HepG2 (cell line): ENCODE results near the gene SMAD6. TPM values are rescaled to one million over a fixed set of nuclear protein-coding genes. Genes with fewer than 3 reads are reported as not detected.

Experiments used
- ATAC-seq: fragments of 200-7000 bp; cut with Tn5 transposase; 3 replicates; pipeline ENCODE4 v1.9.1; 2020; ENCODE audit warnings: mild to moderate bottlenecking, moderate library complexity
- BruUV-seq: library from RNA; stranded (reverse); fragments of 400-500 nt; replicated peaks from 2 replicates; lab custom pipeline; 2021; lab: Mats Ljungman, UMichigan
- CTCF ChIA-PET: fragments of 300-600 bp; formaldehyde crosslinking; extraction: SDS; loops from one replicate; lab custom pipeline; 2021; ENCODE audit warnings: low total read pairs, inconsistent platforms, low intra/inter-chr PET ratio; lab: Yijun Ruan, JAX
- POLR2A ChIA-PET: fragments of 350-600 bp; sonication (Branson Sonifier 250); formaldehyde crosslinking; loops from one replicate; lab custom pipeline; 2020; ENCODE audit warnings: antibody characterized with exemption, inconsistent platforms; lab: Yijun Ruan, JAX
- DNase-seq: peaks from one replicate; pipeline ENCODE4 v3.0.0-alpha.2; 2015; ENCODE audit warnings: low spot score
- FAIRE-seq: peaks from 3 replicates; lab custom pipeline; 2011; peaks lifted over from hg19 to GRCh38; lab: Jason Lieb, UNC
- H2AFZ ChIP-seq: one replicate; pipeline ENCODE4 v1.6.1; 2011; ENCODE audit warnings: low read length, inconsistent platforms
- H3K27ac ChIP-seq: fragments of 300-600 bp; 3 replicates; pipeline ENCODE4 v1.8.0; 2011; ENCODE audit warnings: mixed run types, mild to moderate bottlenecking, mixed read lengths, low read length, inconsistent platforms; ENCODE audit not compliant: insufficient read depth; ENCODE audit errors: extremely low read length
- H3K27me3 ChIP-seq, 2 experiments: fragments of 200-600 bp in 1 of 2; 2 replicates in 1 of 2; 3 replicates in 1 of 2; pipeline versions ENCODE4 v1.6.0 to v1.8.0; 2011; ENCODE audit warnings: low read length in 2 of 2, mild to moderate bottlenecking in 2 of 2, moderate library complexity in 2 of 2, inconsistent platforms in 1 of 2; ENCODE audit not compliant: insufficient read depth in 2 of 2, control insufficient read depth in 1 of 2
- H3K36me3 ChIP-seq, 2 experiments: fragments of 200-600 bp in 1 of 2; replicated peaks in 1 of 2; 2 replicates in 1 of 2; 3 replicates in 1 of 2; pipeline versions ENCODE4 v1.5.1 to v1.8.0; 2011; ENCODE audit warnings: low read length in 2 of 2, inconsistent platforms in 1 of 2; ENCODE audit not compliant: insufficient read depth in 2 of 2, control insufficient read depth in 1 of 2
- H3K4me1 ChIP-seq: 2 replicates; pipeline ENCODE4 v1.5.1; 2012; ENCODE audit warnings: low read length, inconsistent platforms; ENCODE audit not compliant: insufficient read depth
- H3K4me2 ChIP-seq: 2 replicates; pipeline ENCODE4 v1.6.0; 2011; ENCODE audit warnings: low read depth, low read length, inconsistent platforms
- H3K4me3 ChIP-seq, 3 experiments: fragments of 200-600 bp in 1 of 3; sonication (generic), shearing (Covaris generic) in 1 of 3; replicated peaks in 1 of 3; 2 replicates each; pipeline ENCODE4 v1.5.1; 2011 to 2016; ENCODE audit warnings: low read length in 3 of 3, inconsistent platforms in 2 of 3, low read depth in 2 of 3, mild to moderate bottlenecking in 2 of 3, control low read depth in 1 of 3, mixed read lengths in 1 of 3; ENCODE audit not compliant: insufficient read depth in 1 of 3
- H3K79me2 ChIP-seq: one replicate; pipeline ENCODE4 v1.6.1; 2011; ENCODE audit warnings: low read length, inconsistent platforms; ENCODE audit not compliant: insufficient read depth
- H3K9ac ChIP-seq: 2 replicates; pipeline ENCODE4 v1.6.0; 2011; ENCODE audit warnings: mild to moderate bottlenecking, low read depth, low read length, inconsistent platforms; ENCODE audit not compliant: insufficient read depth
- H3K9me3 ChIP-seq: 2 replicates; pipeline ENCODE4 v1.5.1; 2012; ENCODE audit warnings: mild to moderate bottlenecking, low read length
- H4K20me1 ChIP-seq: 2 replicates; pipeline ENCODE4 v1.6.0; 2011; ENCODE audit warnings: inconsistent platforms, mild to moderate bottlenecking, low read length, moderate library complexity; ENCODE audit not compliant: insufficient read depth
- GZF1 ChIP-seq: sonication (generic); formaldehyde crosslinking; IDR thresholded peaks from 2 replicates; pipeline ENCODE4 v1.5.1; 2020; ENCODE audit warnings: mild to moderate bottlenecking, missing genetic modification reagents
- MNT ChIP-seq: fragments of 450-650 bp; IDR thresholded peaks from 2 replicates; pipeline ENCODE4 v1.6.1; 2016
- MXD3 ChIP-seq: IDR thresholded peaks from 2 replicates; pipeline ENCODE4 v1.6.1; 2016; ENCODE audit warnings: mild to moderate bottlenecking, missing biosample characterization, missing genetic modification reagents
- MYC ChIP-seq: sonication (generic); formaldehyde crosslinking; IDR thresholded peaks from 2 replicates; pipeline ENCODE4 v1.9.0; 2021; ENCODE audit warnings: missing genetic modification reagents, borderline replicate concordance
- NR2F2 ChIP-seq: IDR thresholded peaks from 2 replicates; pipeline ENCODE4 v1.6.1; 2012; ENCODE audit warnings: low read depth, inconsistent platforms, borderline replicate concordance
- ZBTB34 ChIP-seq: sonication (generic); formaldehyde crosslinking; IDR thresholded peaks from 2 replicates; pipeline ENCODE4 v1.8.0; 2022; ENCODE audit warnings: mild to moderate bottlenecking, missing genetic modification reagents
- ZBTB38 ChIP-seq: sonication (generic); formaldehyde crosslinking; IDR thresholded peaks from 2 replicates; pipeline ENCODE4 v1.5.1; 2020; ENCODE audit warnings: mild to moderate bottlenecking, missing genetic modification reagents
- ZC3H13 ChIP-seq: sonication (generic); formaldehyde crosslinking; IDR thresholded peaks from 2 replicates; pipeline ENCODE4 v1.8.1; 2023; ENCODE audit warnings: mild to moderate bottlenecking, missing genetic modification reagents, moderate library complexity
- ZNF205 ChIP-seq: IDR thresholded peaks from 2 replicates; pipeline ENCODE4 v1.6.1; 2018; ENCODE audit warnings: missing biosample characterization, missing genetic modification reagents
- ZNF430 ChIP-seq: sonication (generic); formaldehyde crosslinking; IDR thresholded peaks from 2 replicates; pipeline ENCODE4 v1.9.0; 2021; ENCODE audit warnings: mild to moderate bottlenecking, missing genetic modification reagents
- ZNF703 ChIP-seq: sonication (generic); formaldehyde crosslinking; IDR thresholded peaks from 2 replicates; pipeline ENCODE4 v1.5.1; 2020; ENCODE audit warnings: missing genetic modification reagents, mild to moderate bottlenecking, moderate library complexity, borderline replicate concordance
- ZNF768 ChIP-seq: sonication (generic); formaldehyde crosslinking; IDR thresholded peaks from 2 replicates; pipeline ENCODE4 v1.4.0; 2020; ENCODE audit warnings: missing genetic modification reagents
- ZNF790 ChIP-seq: sonication (generic); formaldehyde crosslinking; IDR thresholded peaks from 2 replicates; pipeline ENCODE4 v1.8.0; 2022; ENCODE audit warnings: missing genetic modification reagents, mild to moderate bottlenecking, borderline replicate concordance
- WGBS: methylation state at CpG from one replicate; pipeline ENCODE4 v1.1.6; 2017; ENCODE audit warnings: low lambda C conversion rate; 5-methylcytosine and 5-hydroxymethylcytosine counted together
- in situ Hi-C: cut with HindIII; loops from 2 replicates; pipeline ENCODE4 v1.10.0; 2017; ENCODE audit warnings: low pct_unique_long_range_greater_than_20kb; ENCODE audit not compliant: extremely low pct_ligation_motif_present
- intact Hi-C: fragments of 100-400 bp; cut with micrococcal nuclease; formaldehyde crosslinking; loops from one replicate; pipeline ENCODE4 v1.10.0; 2022; ENCODE audit not compliant: unreplicated experiment
- polyA plus RNA-seq, 8 experiments: library from polyadenylated mRNA; depleted of rRNA in 3 of 8; stranded (reverse) in 7 of 8; unstranded in 1 of 8; fragments of >200 nt; fragmentation: Illumina TruSeq in 4 of 8; extraction: Trizol in 4 of 8; gene quantifications; 2 replicates each; pipeline versions ENCODE4 v1.2.1 to v1.2.3, GENCODE V29; 2011 to 2016; ENCODE audit warnings: low read depth in 4 of 8, missing spikeins in 1 of 8, mixed read lengths in 1 of 8; ENCODE audit not compliant: insufficient read depth in 1 of 8
- total RNA-seq, 5 experiments: library from RNA; depleted of rRNA; stranded (reverse); fragments of >200 nt; fragmentation: Illumina TruSeq; extraction: Trizol; gene quantifications; 2 replicates each; pipeline ENCODE4 v1.2.3, GENCODE V29; 2016; ENCODE audit warnings: low read depth in 1 of 5
- TF ChIP-seq, protein P1 (sequence below): sonication (generic); formaldehyde crosslinking; IDR thresholded peaks from 2 replicates; pipeline ENCODE4 v1.8.1; 2023; ENCODE audit warnings: missing genetic modification reagents, inconsistent platforms, borderline replicate concordance

Gene SMAD6
- total and polyA plus RNA-seq, 2 of the 13 experiments (the other 11 are each of a cell fraction or from before 2014, with no cell fraction given): 3.3 to 4.4 TPM

DNA sequence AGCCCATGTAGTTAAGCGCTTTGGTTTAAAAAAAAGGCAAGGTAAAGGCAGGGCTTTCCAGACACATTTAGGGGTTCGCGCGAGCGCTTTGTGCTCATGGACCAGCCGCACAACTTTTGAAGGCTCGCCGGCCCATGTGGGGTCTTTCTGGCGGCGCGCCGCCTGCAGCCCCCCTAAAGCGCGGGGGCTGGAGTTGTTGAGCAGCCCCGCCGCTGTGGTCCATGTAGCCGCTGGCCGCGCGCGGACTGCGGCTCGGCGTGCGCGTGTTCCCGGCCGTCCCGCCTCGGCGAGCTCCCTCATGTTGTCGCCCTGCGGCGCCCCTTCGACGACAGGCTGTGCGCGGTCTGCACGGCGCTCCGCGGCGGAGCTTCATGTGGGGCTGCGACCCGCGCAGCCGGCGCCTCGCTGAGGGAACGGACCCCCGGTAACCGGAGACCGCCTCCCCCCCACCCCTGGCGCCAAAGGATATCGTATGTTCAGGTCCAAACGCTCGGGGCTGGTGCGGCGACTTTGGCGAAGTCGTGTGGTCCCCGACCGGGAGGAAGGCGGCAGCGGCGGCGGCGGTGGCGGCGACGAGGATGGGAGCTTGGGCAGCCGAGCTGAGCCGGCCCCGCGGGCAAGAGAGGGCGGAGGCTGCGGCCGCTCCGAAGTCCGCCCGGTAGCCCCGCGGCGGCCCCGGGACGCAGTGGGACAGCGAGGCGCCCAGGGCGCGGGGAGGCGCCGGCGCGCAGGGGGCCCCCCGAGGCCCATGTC is 927 bp downstream of the SMAD6 start:
- Histone ChIP-seq H3K9me3 (no peaks in the 10 kb centered on the region), H4K20me1 (0 out of 2 replicates have a peak, but pooled peaks cover 11% of the 10 kb centered on the region), H3K27ac (peak overlapping the region; percentile 91), H3K4me1 (peaks cover 58% of the 10 kb centered on the region), H3K4me3 (peak overlapping the region; percentile 66 to 87 (median 87)), H3K27me3 (no peaks in the 10 kb centered on the region; a peak in 1 of 5 replicates), H3K9ac (peak overlapping the region; percentile 83), H3K79me2 (peaks cover 28% of the 10 kb centered on the region), H3K36me3 (no peaks in the 10 kb centered on the region), H3K4me2 (peak overlapping the region; percentile 88), H2AFZ (no peak overlapping the region)
- DNase-seq (no peak), FAIRE-seq (no peak), ATAC-seq (no peak)
- POLR2A ChIA-PET: interaction anchor here (1.0 to 6.0 kb wide), 6 partner anchors 12 to 198 kb away, joined by 3 to 96 read pairs (median 10); partner anchors contain the start of gene ZWILCH
- TSS peak; percentile 79 for BruUV-seq
- CTCF ChIA-PET: no interaction called here
- intact Hi-C loops (loop anchor here (1.0 to 5.0 kb wide), 2 partner anchors 68 to 139 kb away; no protein-coding TSS in a partner anchor), in situ Hi-C loops (loop anchor here (5.0 kb wide), 3 partner anchors 69 to 139 kb away; no protein-coding TSS in a partner anchor)
- 1% methylated on average over 38 of the region's 95 CpGs for WGBS
- TF ChIP-seq NR2F2: no peak
- TF ChIP-seq MYC (CRISPR knock-in tag): peak; percentile 57; the same call in 1 of the 2 replicates
- TF ChIP-seq ZNF768 (CRISPR knock-in tag): peak; percentile 55; the same call in 1 of the 2 replicates
- TF ChIP-seq, protein P1, sequence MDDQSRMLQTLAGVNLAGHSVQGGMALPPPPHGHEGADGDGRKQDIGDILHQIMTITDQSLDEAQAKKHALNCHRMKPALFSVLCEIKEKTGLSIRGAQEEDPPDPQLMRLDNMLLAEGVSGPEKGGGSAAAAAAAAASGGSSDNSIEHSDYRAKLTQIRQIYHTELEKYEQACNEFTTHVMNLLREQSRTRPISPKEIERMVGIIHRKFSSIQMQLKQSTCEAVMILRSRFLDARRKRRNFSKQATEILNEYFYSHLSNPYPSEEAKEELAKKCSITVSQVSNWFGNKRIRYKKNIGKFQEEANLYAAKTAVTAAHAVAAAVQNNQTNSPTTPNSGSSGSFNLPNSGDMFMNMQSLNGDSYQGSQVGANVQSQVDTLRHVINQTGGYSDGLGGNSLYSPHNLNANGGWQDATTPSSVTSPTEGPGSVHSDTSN (CRISPR knock-in tag): no peak
- 0 out of 2 replicates have a peak, but pooled peaks have one; percentile 14 for TF ChIP-seq ZBTB38
- TF ChIP-seq ZNF205 (CRISPR knock-in tag): 0 out of 2 replicates have a peak, but pooled peaks have one; percentile 13
- 0 out of 2 replicates have a peak, but pooled peaks have one; percentile 41 for TF ChIP-seq GZF1 (CRISPR knock-in tag)
- 0 out of 2 replicates have a peak, but pooled peaks have one; percentile 43 for TF ChIP-seq ZNF430 (CRISPR knock-in tag)
- no peak for TF ChIP-seq ZBTB34 (CRISPR knock-in tag)
- TF ChIP-seq ZNF790: no peak
- TF ChIP-seq ZNF703 (CRISPR knock-in tag): no peak
- peak; percentile 70 for TF ChIP-seq MXD3 (CRISPR knock-in tag)
- no peak for TF ChIP-seq MNT
- peak; percentile 61; the same call in 1 of the 2 replicates for TF ChIP-seq ZC3H13 (CRISPR knock-in tag)
